ENCODE measurements around the gene IQCH. TPM values are rescaled to one million over a fixed set of nuclear protein-coding genes. Genes with fewer than 3 reads are reported as not detected.

Gene IQCH
- polyA plus RNA-seq, 1 donor (not counting 4 experiments of a cell fraction or from before 2014, with no cell fraction given): 2.6 TPM

GRCh38 chr15:67506775-67507747 lies 252.5 kb downstream of the IQCH start:
- H3K4me1 ChIP-seq (ENCODE audit: control insufficient read depth, extremely low read depth, insufficient read depth, low read length): peaks cover 8% of the 10 kb centered on the region
- DNase-seq (ENCODE audit: low read depth, low spot score): no peak
- no peak for TF ChIP-seq CTCF (optimal IDR thresholded peaks at IDR 0.05 in 1 of 3, IDR thresholded peaks at IDR 0.05 in 1 of 3, conservative IDR thresholded peaks at IDR 0.05 in 1 of 3; ENCODE audit: extremely low read depth in 1 of 3, insufficient read depth in 2 of 3, low read length in 3 of 3)
- no peak for TF ChIP-seq EZH2 (IDR thresholded peaks at IDR 0.05; ENCODE audit: low read length)
- no peak overlapping the region for H3K4me2 ChIP-seq (ENCODE audit: control insufficient read depth, extremely low read depth, insufficient read depth, low read depth, low read length)
- H3K79me2 ChIP-seq (ENCODE audit: control insufficient read depth, insufficient read depth, low read length): no peaks in the 10 kb centered on the region
- H3K27me3 ChIP-seq (ENCODE audit: control insufficient read depth, extremely low read depth, insufficient read depth, low read length): no peaks in the 10 kb centered on the region
- peaks cover 2% of the 10 kb centered on the region for H3K9me1 ChIP-seq (ENCODE audit: control insufficient read depth, extremely low read depth, insufficient read depth, low read length)
- no peaks in the 10 kb centered on the region for H4K20me1 ChIP-seq (ENCODE audit: control insufficient read depth, extremely low read depth, insufficient read depth, low read length)
- dilution Hi-C loops (cut with MboI; ENCODE audit: extremely low pct_ligation_motif_present, low sequenced_read_pairs): no loop called here
- H2AFZ ChIP-seq (ENCODE audit: control insufficient read depth, low read length): no peak overlapping the region
- H3K9me3 ChIP-seq (ENCODE audit: control insufficient read depth, low read depth, low read length): no peaks in the 10 kb centered on the region
- no peak overlapping the region for H3K4me3 ChIP-seq (ENCODE audit: control insufficient read depth in 2 of 3, extremely low read depth in 1 of 3, insufficient read depth in 2 of 3, low read depth in 1 of 3, low read length in 3 of 3)
- no peaks in the 10 kb centered on the region for H3K36me3 ChIP-seq (ENCODE audit: control insufficient read depth in 2 of 2, extremely low read depth in 1 of 2, insufficient read depth in 2 of 2, low read length in 2 of 2)
- H3K27ac ChIP-seq (ENCODE audit: control insufficient read depth, insufficient read depth, low read length): no peak overlapping the region
- H3K9ac ChIP-seq (ENCODE audit: control insufficient read depth, extremely low read depth, insufficient read depth, low read length): no peak overlapping the region
- no peak for FAIRE-seq

- Histone ChIP-seq H3K36me3 (ENCODE audit: control insufficient read depth in 2 of 2, extremely low read depth in 1 of 2, insufficient read depth in 2 of 2, low read length in 2 of 2) (peaks cover 0 to 2% of the 10 kb centered on the region in 2 experiments), H3K9ac (ENCODE audit: control insufficient read depth, extremely low read depth, insufficient read depth, low read length) (no peak overlapping the region), H3K9me3 (ENCODE audit: control insufficient read depth, low read depth, low read length) (no peaks in the 10 kb centered on the region), H3K4me1 (ENCODE audit: control insufficient read depth, extremely low read depth, insufficient read depth, low read length) (peaks cover 8% of the 10 kb centered on the region), H3K4me2 (ENCODE audit: control insufficient read depth, extremely low read depth, insufficient read depth, low read depth, low read length) (no peak overlapping the region), H3K9me1 (ENCODE audit: control insufficient read depth, extremely low read depth, insufficient read depth, low read length) (peaks cover 2% of the 10 kb centered on the region), H3K4me3 (ENCODE audit: control insufficient read depth in 2 of 3, extremely low read depth in 1 of 3, insufficient read depth in 2 of 3, low read depth in 1 of 3, low read length in 3 of 3) (no peak overlapping the region), H4K20me1 (ENCODE audit: control insufficient read depth, extremely low read depth, insufficient read depth, low read length) (no peaks in the 10 kb centered on the region), H3K27me3 (ENCODE audit: control insufficient read depth, extremely low read depth, insufficient read depth, low read length) (no peaks in the 10 kb centered on the region), H3K27ac (ENCODE audit: control insufficient read depth, insufficient read depth, low read length) (no peak overlapping the region), H3K79me2 (ENCODE audit: control insufficient read depth, insufficient read depth, low read length) (no peaks in the 10 kb centered on the region), H2AFZ (ENCODE audit: control insufficient read depth, low read length) (no peak overlapping the region)
- DNase-seq (ENCODE audit: low read depth, low spot score) (no peak), FAIRE-seq (no peak)
- no peak for TF ChIP-seq EZH2 (IDR thresholded peaks at IDR 0.05; ENCODE audit: low read length)
- no peak for TF ChIP-seq CTCF (optimal IDR thresholded peaks at IDR 0.05 in 1 of 3, IDR thresholded peaks at IDR 0.05 in 1 of 3, conservative IDR thresholded peaks at IDR 0.05 in 1 of 3; ENCODE audit: extremely low read depth in 1 of 3, insufficient read depth in 2 of 3, low read length in 3 of 3)
- dilution Hi-C loops (cut with MboI; ENCODE audit: extremely low pct_ligation_motif_present, low sequenced_read_pairs): no loop called here
Measured at GRCh38 chr15:67508407-67508806, 253.8 kb downstream of the IQCH start.
